SK-N-SH treated with all-trans-retinoic acid at 6 μM for 48 hours (cell line): Measurements from ENCODE around the gene BRI3.
A peak's percentile ranks its signal among the peaks of the same experiment; 100 is the strongest.

Experiments used
- ATAC-seq: fragments of 200-7000 bp; cut with Tn5 transposase; 3 replicates; pipeline ENCODE4 v1.9.1; 2020; ENCODE audit warnings: mild to moderate bottlenecking, moderate library complexity
- ARNTL ChIP-seq: fragments of 450-650 bp; formaldehyde crosslinking; IDR thresholded peaks from 2 replicates; pipeline ENCODE4 v1.5.0; 2020; ENCODE audit warnings: low read depth, mild to moderate bottlenecking, moderate library complexity, borderline replicate concordance
- CSDC2 ChIP-seq: fragments of 250-450 bp; sonication (Bioruptor Pico); IDR thresholded peaks from 2 replicates; pipeline ENCODE4 v1.5.0; 2020; ENCODE audit warnings: mild to moderate bottlenecking, moderate library complexity
- CSRNP3 ChIP-seq: fragments of 250-450 bp; sonication (Bioruptor Pico); IDR thresholded peaks from 2 replicates; pipeline ENCODE4 v1.5.1; 2021; ENCODE audit warnings: mild to moderate bottlenecking, moderate library complexity
- ESRRG ChIP-seq: fragments of 250-450 bp; sonication (Bioruptor Pico); IDR thresholded peaks from 2 replicates; pipeline ENCODE4 v1.6.1; 2021; ENCODE audit warnings: mild to moderate bottlenecking
- GLIS3 ChIP-seq: fragments of 250-450 bp; sonication (Bioruptor Pico); IDR thresholded peaks from 2 replicates; pipeline ENCODE4 v1.5.0; 2020; ENCODE audit warnings: mild to moderate bottlenecking, moderate library complexity
- ISL1 ChIP-seq: fragments of 250-450 bp; sonication (Bioruptor Pico); IDR thresholded peaks from 2 replicates; pipeline ENCODE4 v2.1.2; 2022; ENCODE audit warnings: mild to moderate bottlenecking, moderate library complexity
- OSR1 ChIP-seq: fragments of 250-450 bp; sonication (Bioruptor Pico); IDR thresholded peaks from 2 replicates; pipeline ENCODE4 v1.8.0; 2022; ENCODE audit warnings: moderate library complexity, mild to moderate bottlenecking, inconsistent platforms
- PATZ1 ChIP-seq: fragments of 250-450 bp; sonication (Bioruptor Pico); IDR thresholded peaks from 2 replicates; pipeline ENCODE4 v1.8.0; 2020; ENCODE audit warnings: mild to moderate bottlenecking, moderate library complexity, borderline replicate concordance
- PPARA ChIP-seq: fragments of 250-450 bp; sonication (Bioruptor Pico); IDR thresholded peaks from 2 replicates; pipeline ENCODE4 v1.5.0; 2020; ENCODE audit warnings: mild to moderate bottlenecking, borderline replicate concordance
- RARB ChIP-seq: fragments of 250-450 bp; sonication (Bioruptor Pico); IDR thresholded peaks from 2 replicates; pipeline ENCODE4 v1.8.0; 2021; ENCODE audit warnings: mild to moderate bottlenecking, moderate library complexity
- TCF4 ChIP-seq: fragments of 250-450 bp; sonication (Bioruptor Pico); IDR thresholded peaks from 2 replicates; pipeline ENCODE4 v1.8.0; 2021; ENCODE audit warnings: mild to moderate bottlenecking, moderate library complexity, borderline replicate concordance
- ZC3H10 ChIP-seq: fragments of 250-450 bp; sonication (Bioruptor Pico); IDR thresholded peaks from 2 replicates; pipeline ENCODE4 v1.5.1; 2021; ENCODE audit warnings: mild to moderate bottlenecking, moderate library complexity
- ZFP3 ChIP-seq: fragments of 250-450 bp; sonication (Bioruptor Pico); IDR thresholded peaks from 2 replicates; pipeline ENCODE4 v1.5.0; 2020; ENCODE audit warnings: mild to moderate bottlenecking, moderate library complexity
- ZNF565 ChIP-seq: fragments of 450-650 bp; formaldehyde crosslinking; conservative IDR thresholded peaks from 2 replicates; pipeline ENCODE4 v1.5.0; 2020; ENCODE audit warnings: low read depth, mild to moderate bottlenecking, moderate library complexity
- ZNF70 ChIP-seq: fragments of 450-650 bp; formaldehyde crosslinking; IDR thresholded peaks from 2 replicates; pipeline ENCODE4 v1.5.0; 2020; ENCODE audit warnings: mild to moderate bottlenecking, moderate library complexity
- ZNF8 ChIP-seq: fragments of 450-650 bp; formaldehyde crosslinking; IDR thresholded peaks from 2 replicates; pipeline ENCODE4 v1.5.0; 2020; ENCODE audit warnings: mild to moderate bottlenecking, moderate library complexity
- TF ChIP-seq, protein P1 (sequence below): fragments of 250-450 bp; sonication (Bioruptor Pico); IDR thresholded peaks from 2 replicates; pipeline ENCODE4 v1.5.1; 2020; ENCODE audit warnings: low read depth, mild to moderate bottlenecking, moderate library complexity
- TF ChIP-seq, protein P2 (sequence below): fragments of 250-450 bp; sonication (Bioruptor Pico); IDR thresholded peaks from 2 replicates; pipeline ENCODE4 v1.8.0; 2021; ENCODE audit warnings: low read depth, mild to moderate bottlenecking, moderate library complexity, borderline replicate concordance

BRI3 gene

GRCh38 chr7:98250789-98251188 lies 30.7 kb upstream of the BRI3 start:
- TF ChIP-seq, protein P1, sequence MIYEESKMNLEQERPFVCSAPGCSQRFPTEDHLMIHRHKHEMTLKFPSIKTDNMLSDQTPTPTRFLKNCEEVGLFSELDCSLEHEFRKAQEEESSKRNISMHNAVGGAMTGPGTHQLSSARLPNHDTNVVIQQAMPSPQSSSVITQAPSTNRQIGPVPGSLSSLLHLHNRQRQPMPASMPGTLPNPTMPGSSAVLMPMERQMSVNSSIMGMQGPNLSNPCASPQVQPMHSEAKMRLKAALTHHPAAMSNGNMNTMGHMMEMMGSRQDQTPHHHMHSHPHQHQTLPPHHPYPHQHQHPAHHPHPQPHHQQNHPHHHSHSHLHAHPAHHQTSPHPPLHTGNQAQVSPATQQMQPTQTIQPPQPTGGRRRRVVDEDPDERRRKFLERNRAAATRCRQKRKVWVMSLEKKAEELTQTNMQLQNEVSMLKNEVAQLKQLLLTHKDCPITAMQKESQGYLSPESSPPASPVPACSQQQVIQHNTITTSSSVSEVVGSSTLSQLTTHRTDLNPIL (CRISPR knock-in tag), result no peak
- TF ChIP-seq PPARA (CRISPR knock-in tag) (no peak), ZNF565 (CRISPR knock-in tag) (no peak), ZNF8 (no peak), ZNF70 (CRISPR knock-in tag) (no peak), ZFP3 (CRISPR knock-in tag) (no peak), PATZ1 (CRISPR knock-in tag) (no peak), ISL1 (CRISPR knock-in tag) (no peak), ZC3H10 (CRISPR knock-in tag) (no peak), CSDC2 (CRISPR knock-in tag) (no peak)
- TF ChIP-seq, all 23 proteins: peak for 0
- no peak for ATAC-seq

DNA sequence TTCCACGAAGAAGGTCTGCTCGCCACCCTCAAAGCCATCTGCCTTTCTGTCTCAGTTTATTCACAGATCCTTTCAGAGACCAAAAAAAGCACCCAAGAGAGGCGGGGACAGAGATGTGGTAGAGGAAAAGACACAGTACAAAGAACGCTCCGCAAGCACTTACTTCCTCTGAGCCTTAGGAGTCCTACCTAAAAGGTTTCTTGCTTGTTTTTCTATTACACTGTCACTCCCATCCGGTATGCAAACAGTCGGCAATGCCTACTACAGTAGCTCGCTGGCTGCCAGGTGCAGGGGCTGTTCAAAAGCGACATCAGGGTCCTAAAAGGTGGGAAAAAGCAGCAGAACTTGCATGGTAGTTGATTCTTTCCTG lies 30.3 kb upstream of the BRI3 start:
- ATAC-seq, result no peak
- TF ChIP-seq OSR1 (CRISPR knock-in tag) (no peak), ZNF8 (no peak), ARNTL (CRISPR knock-in tag) (no peak), ZNF70 (CRISPR knock-in tag) (no peak), GLIS3 (CRISPR knock-in tag) (no peak), RARB (CRISPR knock-in tag) (no peak), ESRRG (CRISPR knock-in tag) (no peak), PATZ1 (CRISPR knock-in tag) (no peak)

GRCh38 chr7:98251601-98252424 lies 29.7 kb upstream of the BRI3 start, which contains the start of gene TECPR1:
Gene TECPR1, minus strand, starts transcription at chr7:98252232. Its CDS starts 6,086 bp downstream, at chr7:98246146.
- TF ChIP-seq GLIS3 (CRISPR knock-in tag), result no peak
- 0 out of 2 replicates have a peak, but pooled peaks have one; percentile 12 for TF ChIP-seq ZNF70 (CRISPR knock-in tag)
- peak; percentile 100 for ATAC-seq

GRCh38 chr7:98252425-98253054 lies 28.9 kb upstream of the BRI3 start:
- no peak for TF ChIP-seq ZNF8
- no peak for TF ChIP-seq RARB (CRISPR knock-in tag)
- TF ChIP-seq CSRNP3 (CRISPR knock-in tag), result no peak
- no peak for TF ChIP-seq PPARA (CRISPR knock-in tag)
- no peak for TF ChIP-seq ZFP3 (CRISPR knock-in tag)
- TF ChIP-seq ARNTL (CRISPR knock-in tag), result no peak
- no peak for TF ChIP-seq TCF4
- no peak for TF ChIP-seq ZC3H10 (CRISPR knock-in tag)
- TF ChIP-seq ESRRG (CRISPR knock-in tag), result no peak
- TF ChIP-seq, protein P2, sequence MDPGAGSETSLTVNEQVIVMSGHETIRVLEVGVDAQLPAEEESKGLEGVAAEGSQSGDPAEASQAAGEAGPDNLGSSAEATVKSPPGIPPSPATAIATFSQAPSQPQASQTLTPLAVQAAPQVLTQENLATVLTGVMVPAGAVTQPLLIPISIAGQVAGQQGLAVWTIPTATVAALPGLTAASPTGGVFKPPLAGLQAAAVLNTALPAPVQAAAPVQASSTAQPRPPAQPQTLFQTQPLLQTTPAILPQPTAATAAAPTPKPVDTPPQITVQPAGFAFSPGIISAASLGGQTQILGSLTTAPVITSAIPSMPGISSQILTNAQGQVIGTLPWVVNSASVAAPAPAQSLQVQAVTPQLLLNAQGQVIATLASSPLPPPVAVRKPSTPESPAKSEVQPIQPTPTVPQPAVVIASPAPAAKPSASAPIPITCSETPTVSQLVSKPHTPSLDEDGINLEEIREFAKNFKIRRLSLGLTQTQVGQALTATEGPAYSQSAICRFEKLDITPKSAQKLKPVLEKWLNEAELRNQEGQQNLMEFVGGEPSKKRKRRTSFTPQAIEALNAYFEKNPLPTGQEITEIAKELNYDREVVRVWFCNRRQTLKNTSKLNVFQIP, result no peak
- TF ChIP-seq, all 23 proteins: peak for 0
- peak; percentile 68 for ATAC-seq
